Osteoblast (primary cell): Measurements from ENCODE around the gene ADCY1. TPM values are rescaled to one million over a fixed set of nuclear protein-coding genes. Genes with fewer than 3 reads are reported as not detected.

Source experiments
- DNase-seq: peaks from one replicate; pipeline ENCODE4 v3.0.0; 2011; ENCODE audit warnings: low spot score, mixed read lengths; ENCODE audit not compliant: insufficient read length; ENCODE audit errors: missing footprints
- H2AFZ ChIP-seq: 2 replicates; pipeline ENCODE4 v1.6.0; 2011; ENCODE audit warnings: mild to moderate bottlenecking, low read length
- H3K27ac ChIP-seq: 2 replicates; pipeline ENCODE4 v1.5.1; 2011; ENCODE audit warnings: mild to moderate bottlenecking, low read depth, low read length, moderate library complexity
- H3K27me3 ChIP-seq: 2 replicates; pipeline ENCODE4 v1.6.0; 2012; ENCODE audit warnings: mild to moderate bottlenecking, control low read depth, inconsistent platforms, low read length, moderate library complexity; ENCODE audit not compliant: insufficient read depth
- H3K36me3 ChIP-seq: 2 replicates; pipeline ENCODE4 v1.5.1; 2011; ENCODE audit warnings: mild to moderate bottlenecking, low read length, control low read depth, moderate library complexity; ENCODE audit not compliant: insufficient read depth
- H3K4me1 ChIP-seq: 2 replicates; pipeline ENCODE4 v1.5.1; 2011; ENCODE audit warnings: mild to moderate bottlenecking, low read length, control low read depth, moderate library complexity; ENCODE audit not compliant: insufficient read depth
- H3K4me2 ChIP-seq: 2 replicates; pipeline ENCODE4 v1.6.0; 2011; ENCODE audit warnings: mild to moderate bottlenecking, low read length; ENCODE audit not compliant: insufficient read depth
- H3K4me3 ChIP-seq: fragments of 200-600 bp; sonication (generic); 3 replicates; pipeline ENCODE4 v1.5.1; 2012; ENCODE audit warnings: mild to moderate bottlenecking, low read length, inconsistent platforms; ENCODE audit not compliant: insufficient read depth
- H3K79me2 ChIP-seq: 2 replicates; pipeline ENCODE4 v1.6.0; 2012; ENCODE audit warnings: mild to moderate bottlenecking, low read length, control low read depth, inconsistent platforms; ENCODE audit not compliant: insufficient read depth
- H3K9me3 ChIP-seq: 2 replicates; pipeline ENCODE4 v1.5.1; 2011; ENCODE audit warnings: low read depth, low read length, control low read depth
- H4K20me1 ChIP-seq: 2 replicates; pipeline ENCODE4 v1.6.0; 2012; ENCODE audit warnings: mild to moderate bottlenecking, low read length, control low read depth; ENCODE audit not compliant: insufficient read depth
- CTCF ChIP-seq: IDR thresholded peaks from 2 replicates; pipeline ENCODE4 v1.5.1; 2011; ENCODE audit warnings: mild to moderate bottlenecking, low read depth, low read length, moderate library complexity; ENCODE audit errors: extremely low read depth
- total RNA-seq: library from RNA; depleted of rRNA; stranded (reverse); fragments of >200 nt; gene quantifications from 2 replicates; pipeline ENCODE4 v1.2.3, GENCODE V29; 2012

Gene ADCY1
- total RNA-seq, 1 donor: 1.1 TPM

- H3K4me2 ChIP-seq: no peak overlapping the region
Measured at GRCh38 chr7:45623157-45623556, 49.0 kb downstream of the ADCY1 start.

GRCh38 chr7:45623740-45624391 lies 49.7 kb downstream of the ADCY1 start:
- DNase-seq: no peak
- H4K20me1 ChIP-seq: no peaks in the 10 kb centered on the region
- no peak overlapping the region for H3K27ac ChIP-seq
- no peak overlapping the region for H3K4me2 ChIP-seq
- no peak for TF ChIP-seq CTCF
- H3K4me3 ChIP-seq: no peak overlapping the region
- peaks cover 4% of the 10 kb centered on the region for H3K27me3 ChIP-seq
- no peaks in the 10 kb centered on the region for H3K36me3 ChIP-seq
- H2AFZ ChIP-seq: no peak overlapping the region
- H3K4me1 ChIP-seq: no peaks in the 10 kb centered on the region
- H3K9me3 ChIP-seq: no peaks in the 10 kb centered on the region
- H3K79me2 ChIP-seq: no peaks in the 10 kb centered on the region

More at GRCh38 chr7:45623157-45623556, 49.0 kb downstream of the ADCY1 start:
- Histone ChIP-seq H3K36me3 (no peaks in the 10 kb centered on the region), H4K20me1 (no peaks in the 10 kb centered on the region), H2AFZ (no peak overlapping the region), H3K27ac (no peak overlapping the region), H3K4me3 (no peak overlapping the region), H3K27me3 (peaks cover 4% of the 10 kb centered on the region), H3K4me1 (no peaks in the 10 kb centered on the region), H3K9me3 (no peaks in the 10 kb centered on the region), H3K79me2 (no peaks in the 10 kb centered on the region)
- no peak for DNase-seq
- no peak for TF ChIP-seq CTCF

- H3K36me3 ChIP-seq: no peaks in the 10 kb centered on the region
- no peaks in the 10 kb centered on the region for H4K20me1 ChIP-seq
- H3K27me3 ChIP-seq: peaks cover 4% of the 10 kb centered on the region
- no peak overlapping the region for H3K27ac ChIP-seq
- H3K4me3 ChIP-seq: no peak overlapping the region
- no peaks in the 10 kb centered on the region for H3K4me1 ChIP-seq
- no peak overlapping the region for H2AFZ ChIP-seq
- DNase-seq: no peak
- no peaks in the 10 kb centered on the region for H3K79me2 ChIP-seq
- no peaks in the 10 kb centered on the region for H3K9me3 ChIP-seq
- TF ChIP-seq CTCF: no peak
- H3K4me2 ChIP-seq: no peak overlapping the region
Measured at GRCh38 chr7:45624392-45624760, 50.2 kb downstream of the ADCY1 start.

- H3K36me3 ChIP-seq: no peaks in the 10 kb centered on the region
- no peak for DNase-seq
- H2AFZ ChIP-seq: no peak overlapping the region
- no peak for TF ChIP-seq CTCF
- no peaks in the 10 kb centered on the region for H3K4me1 ChIP-seq
- no peak overlapping the region for H3K4me3 ChIP-seq
- H3K4me2 ChIP-seq: no peak overlapping the region
- peaks cover 4% of the 10 kb centered on the region for H3K27me3 ChIP-seq
- H4K20me1 ChIP-seq: no peaks in the 10 kb centered on the region
- H3K79me2 ChIP-seq: no peaks in the 10 kb centered on the region
- H3K9me3 ChIP-seq: no peaks in the 10 kb centered on the region
- H3K27ac ChIP-seq: no peak overlapping the region
Measured at GRCh38 chr7:45625067-45625466, 50.9 kb downstream of the ADCY1 start.
